WTC11 (cell line): Measurements from ENCODE around the gene FER. TPM values are rescaled to one million over a fixed set of nuclear protein-coding genes. Genes with fewer than 3 reads are reported as not detected.
A peak's percentile ranks its signal among the peaks of the same experiment; 100 is the strongest.

Experiments
- ATAC-seq: fragments of 200-7000 bp; cut with Tn5 transposase; 2 replicates; pipeline ENCODE4 v1.10.0; 2021; ENCODE audit warnings: mild to moderate bottlenecking, moderate library complexity
- CTCF ChIA-PET: fragments of 300-600 bp; sonication (Branson Sonifier 250); formaldehyde crosslinking; loops from one replicate; lab custom pipeline; 2021; ENCODE audit warnings: antibody characterized with exemption; lab: Charles Lee
- POLR2A ChIA-PET: fragments of 350-600 bp; sonication (Branson Sonifier 250); formaldehyde crosslinking; loops from one replicate; lab custom pipeline; 2021; ENCODE audit warnings: antibody characterized with exemption; lab: Charles Lee
- DNase-seq: peaks from one replicate; pipeline ENCODE4 v3.0.0; 2021; ENCODE audit warnings: low spot score
- H3K27ac Mint-ChIP-seq: 2 replicates; pipeline ENCODE4 v1.8.0; 2021; ENCODE audit warnings: mixed read lengths
- H3K27me3 Mint-ChIP-seq: 2 replicates; pipeline ENCODE4 v1.8.0; 2021; ENCODE audit warnings: low read depth, mild to moderate bottlenecking, moderate library complexity, mixed read lengths
- H3K36me3 Mint-ChIP-seq: 2 replicates; pipeline ENCODE4 v1.8.0; 2021; ENCODE audit warnings: mixed read lengths
- H3K4me1 Mint-ChIP-seq: 2 replicates; pipeline ENCODE4 v1.8.0; 2022; ENCODE audit warnings: mixed read lengths
- H3K4me3 Mint-ChIP-seq: 2 replicates; pipeline ENCODE4 v1.8.0; 2021; ENCODE audit warnings: mild to moderate bottlenecking, moderate library complexity, mixed read lengths
- H3K9me3 Mint-ChIP-seq: 2 replicates; pipeline ENCODE4 v1.8.0; 2021; ENCODE audit warnings: mixed read lengths
- AFF4 ChIP-seq: sonication (generic); formaldehyde crosslinking; IDR thresholded peaks from 2 replicates; pipeline ENCODE4 v1.8.1; 2023; ENCODE audit warnings: mild to moderate bottlenecking, missing genetic modification reagents, borderline replicate concordance
- CBFB ChIP-seq: sonication (generic); formaldehyde crosslinking; IDR thresholded peaks from 2 replicates; pipeline ENCODE4 v1.8.1; 2022; ENCODE audit warnings: mild to moderate bottlenecking, low read depth, missing genetic modification reagents
- CREB1 ChIP-seq: sonication (generic); formaldehyde crosslinking; IDR thresholded peaks from 2 replicates; pipeline ENCODE4 v1.8.0; 2023; ENCODE audit warnings: mild to moderate bottlenecking, missing genetic modification reagents
- ELF4 ChIP-seq: sonication (generic); formaldehyde crosslinking; IDR thresholded peaks from 2 replicates; pipeline ENCODE4 v1.8.1; 2022; ENCODE audit warnings: low read depth, mild to moderate bottlenecking, moderate library complexity, missing genetic modification reagents
- FOXP1 ChIP-seq: sonication (generic); formaldehyde crosslinking; IDR thresholded peaks from 2 replicates; pipeline ENCODE4 v1.8.0; 2022; ENCODE audit warnings: missing genetic modification reagents, mild to moderate bottlenecking, moderate library complexity, borderline replicate concordance
- JAZF1 ChIP-seq: fragments of 250-450 bp; sonication (Bioruptor Pico); IDR thresholded peaks from 2 replicates; pipeline ENCODE4 v1.9.0; 2021; ENCODE audit warnings: moderate library complexity, mild to moderate bottlenecking, inconsistent platforms
- JUN ChIP-seq: sonication (generic); formaldehyde crosslinking; IDR thresholded peaks from 2 replicates; pipeline ENCODE4 v1.8.0; 2023; ENCODE audit warnings: mild to moderate bottlenecking, missing genetic modification reagents
- MXD4 ChIP-seq: fragments of 250-450 bp; sonication (Bioruptor Pico); IDR thresholded peaks from 2 replicates; pipeline ENCODE4 v1.8.0; 2021; ENCODE audit warnings: mild to moderate bottlenecking, moderate library complexity, borderline replicate concordance
- RORB ChIP-seq: fragments of 250-450 bp; sonication (Bioruptor Pico); IDR thresholded peaks from 2 replicates; pipeline ENCODE4 v1.9.0; 2021; ENCODE audit warnings: mild to moderate bottlenecking
- SMAD3 ChIP-seq: sonication (generic); formaldehyde crosslinking; IDR thresholded peaks from 2 replicates; pipeline ENCODE4 v1.8.0; 2022; ENCODE audit warnings: missing genetic modification reagents, mild to moderate bottlenecking, borderline replicate concordance
- TCF7 ChIP-seq: sonication (generic); formaldehyde crosslinking; IDR thresholded peaks from 2 replicates; pipeline ENCODE4 v1.8.0; 2022; ENCODE audit warnings: mild to moderate bottlenecking, low read depth, missing genetic modification reagents, moderate library complexity
- TP53 ChIP-seq: sonication (generic); formaldehyde crosslinking; IDR thresholded peaks from 2 replicates; pipeline ENCODE4 v1.8.1; 2023; ENCODE audit warnings: mild to moderate bottlenecking, missing genetic modification reagents
- ZNF317 ChIP-seq: sonication (generic); formaldehyde crosslinking; IDR thresholded peaks from 2 replicates; pipeline ENCODE4 v1.8.1; 2023; ENCODE audit warnings: low read depth, mild to moderate bottlenecking, moderate library complexity, missing genetic modification reagents, borderline replicate concordance
- total RNA-seq: library from RNA; stranded (reverse); gene quantifications from 3 replicates; pipeline ENCODE4 v1.2.3, GENCODE V29; 2021
- TF ChIP-seq, protein P1 (sequence below): fragments of 200-600 bp; IDR thresholded peaks from 2 replicates; pipeline ENCODE4 v1.8.0; 2022; ENCODE audit warnings: antibody characterized with exemption
- TF ChIP-seq, protein P2 (sequence below): sonication (generic); formaldehyde crosslinking; IDR thresholded peaks from 2 replicates; pipeline ENCODE4 v1.8.0; 2023; ENCODE audit warnings: mild to moderate bottlenecking, missing genetic modification reagents
- TF ChIP-seq, protein P3 (sequence below): fragments of 250-450 bp; sonication (Bioruptor Pico); IDR thresholded peaks from 2 replicates; pipeline ENCODE4 v1.9.0; 2021; ENCODE audit warnings: mild to moderate bottlenecking
- TF ChIP-seq, protein P4 (sequence below): fragments of 250-450 bp; sonication (Bioruptor Pico); IDR thresholded peaks from 2 replicates; pipeline ENCODE4 v1.9.0; 2021; ENCODE audit warnings: moderate library complexity, mild to moderate bottlenecking, inconsistent platforms, borderline replicate concordance

The FER gene
- total RNA-seq, 1 experiment from 2014 or later, result 13.8 TPM

DNA sequence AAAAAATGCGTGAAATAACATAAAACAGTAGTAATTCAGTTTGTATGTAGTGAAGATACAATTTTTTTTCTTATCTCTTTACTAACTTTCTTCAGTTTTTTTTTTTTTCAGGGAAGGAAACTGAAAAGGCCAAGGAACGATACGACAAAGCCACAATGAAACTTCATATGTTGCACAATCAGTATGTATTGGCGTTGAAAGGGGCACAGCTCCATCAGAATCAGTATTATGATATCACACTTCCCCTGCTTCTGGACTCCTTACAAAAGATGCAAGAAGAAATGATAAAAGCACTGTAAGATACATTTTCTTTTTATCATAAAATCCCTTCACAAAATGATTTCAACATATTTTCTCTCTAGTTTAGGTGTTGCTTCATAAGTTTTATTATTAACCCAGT lies 120.0 kb downstream of the FER start (continued):
- TF ChIP-seq, protein P1, sequence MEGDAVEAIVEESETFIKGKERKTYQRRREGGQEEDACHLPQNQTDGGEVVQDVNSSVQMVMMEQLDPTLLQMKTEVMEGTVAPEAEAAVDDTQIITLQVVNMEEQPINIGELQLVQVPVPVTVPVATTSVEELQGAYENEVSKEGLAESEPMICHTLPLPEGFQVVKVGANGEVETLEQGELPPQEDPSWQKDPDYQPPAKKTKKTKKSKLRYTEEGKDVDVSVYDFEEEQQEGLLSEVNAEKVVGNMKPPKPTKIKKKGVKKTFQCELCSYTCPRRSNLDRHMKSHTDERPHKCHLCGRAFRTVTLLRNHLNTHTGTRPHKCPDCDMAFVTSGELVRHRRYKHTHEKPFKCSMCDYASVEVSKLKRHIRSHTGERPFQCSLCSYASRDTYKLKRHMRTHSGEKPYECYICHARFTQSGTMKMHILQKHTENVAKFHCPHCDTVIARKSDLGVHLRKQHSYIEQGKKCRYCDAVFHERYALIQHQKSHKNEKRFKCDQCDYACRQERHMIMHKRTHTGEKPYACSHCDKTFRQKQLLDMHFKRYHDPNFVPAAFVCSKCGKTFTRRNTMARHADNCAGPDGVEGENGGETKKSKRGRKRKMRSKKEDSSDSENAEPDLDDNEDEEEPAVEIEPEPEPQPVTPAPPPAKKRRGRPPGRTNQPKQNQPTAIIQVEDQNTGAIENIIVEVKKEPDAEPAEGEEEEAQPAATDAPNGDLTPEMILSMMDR, result no peak
- TF ChIP-seq TCF7 (CRISPR knock-in tag) (no peak), AFF4 (CRISPR knock-in tag) (no peak)

- H3K4me1 Mint-ChIP-seq, result no peaks in the 10 kb centered on the region
- no peak for ATAC-seq
- peak overlapping the region; percentile 43; the same call in 1 of the 2 replicates for H3K27ac Mint-ChIP-seq
- TF ChIP-seq FOXP1 (CRISPR knock-in tag) (no peak), ZNF317 (CRISPR knock-in tag) (peak; percentile 78)
- TF ChIP-seq, all 79 proteins: peak for 1
- DNase-seq, result no peak
- Mint-ChIP-seq H3K36me3 (peaks cover 15% of the 10 kb centered on the region), H3K4me3 (no peak overlapping the region), H3K27me3 (no peaks in the 10 kb centered on the region), H3K9me3 (peaks cover 4% of the 10 kb centered on the region)
- ChIA-PET CTCF (no interaction called here), POLR2A (no interaction called here)
Measured at GRCh38 chr5:108869066-108869465, 121.4 kb downstream of the FER start.

DNA sequence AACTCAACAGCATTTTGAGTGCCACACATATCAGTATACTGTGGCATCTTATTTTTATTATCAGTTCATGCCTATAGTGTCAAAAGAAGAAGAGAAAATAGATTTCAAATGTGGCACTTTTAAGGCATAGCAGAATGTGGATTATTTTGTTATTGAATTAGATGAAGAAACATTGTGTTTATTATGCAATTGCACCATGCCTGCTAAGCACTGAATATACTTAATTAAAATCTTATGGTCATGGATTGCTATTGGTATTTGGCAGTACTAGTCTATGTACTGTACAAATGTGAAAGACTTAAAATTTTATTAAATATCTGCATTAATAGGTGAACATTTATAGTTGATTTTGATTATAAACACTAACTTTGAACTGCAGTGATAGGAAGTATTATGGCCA lies 128.8 kb downstream of the FER start:
- H3K27ac Mint-ChIP-seq, result no peak overlapping the region
- H3K27me3 Mint-ChIP-seq, result no peaks in the 10 kb centered on the region
- H3K4me3 Mint-ChIP-seq, result no peak overlapping the region
- peaks cover 7% of the 10 kb centered on the region for H3K9me3 Mint-ChIP-seq
- H3K4me1 Mint-ChIP-seq, result 0 out of 2 replicates have a peak, but pooled peaks cover 3% of the 10 kb centered on the region
- DNase-seq, result no peak
- ChIA-PET CTCF (no interaction called here), POLR2A (no interaction called here)
- ATAC-seq, result no peak
- peaks cover 6% of the 10 kb centered on the region for H3K36me3 Mint-ChIP-seq
- no peak for TF ChIP-seq TP53 (CRISPR knock-in tag)
- TF ChIP-seq JAZF1 (CRISPR knock-in tag), result no peak
- no peak for TF ChIP-seq TCF7 (CRISPR knock-in tag)
- no peak for TF ChIP-seq ELF4 (CRISPR knock-in tag)
- TF ChIP-seq MXD4 (CRISPR knock-in tag), result no peak
- TF ChIP-seq, protein P2, sequence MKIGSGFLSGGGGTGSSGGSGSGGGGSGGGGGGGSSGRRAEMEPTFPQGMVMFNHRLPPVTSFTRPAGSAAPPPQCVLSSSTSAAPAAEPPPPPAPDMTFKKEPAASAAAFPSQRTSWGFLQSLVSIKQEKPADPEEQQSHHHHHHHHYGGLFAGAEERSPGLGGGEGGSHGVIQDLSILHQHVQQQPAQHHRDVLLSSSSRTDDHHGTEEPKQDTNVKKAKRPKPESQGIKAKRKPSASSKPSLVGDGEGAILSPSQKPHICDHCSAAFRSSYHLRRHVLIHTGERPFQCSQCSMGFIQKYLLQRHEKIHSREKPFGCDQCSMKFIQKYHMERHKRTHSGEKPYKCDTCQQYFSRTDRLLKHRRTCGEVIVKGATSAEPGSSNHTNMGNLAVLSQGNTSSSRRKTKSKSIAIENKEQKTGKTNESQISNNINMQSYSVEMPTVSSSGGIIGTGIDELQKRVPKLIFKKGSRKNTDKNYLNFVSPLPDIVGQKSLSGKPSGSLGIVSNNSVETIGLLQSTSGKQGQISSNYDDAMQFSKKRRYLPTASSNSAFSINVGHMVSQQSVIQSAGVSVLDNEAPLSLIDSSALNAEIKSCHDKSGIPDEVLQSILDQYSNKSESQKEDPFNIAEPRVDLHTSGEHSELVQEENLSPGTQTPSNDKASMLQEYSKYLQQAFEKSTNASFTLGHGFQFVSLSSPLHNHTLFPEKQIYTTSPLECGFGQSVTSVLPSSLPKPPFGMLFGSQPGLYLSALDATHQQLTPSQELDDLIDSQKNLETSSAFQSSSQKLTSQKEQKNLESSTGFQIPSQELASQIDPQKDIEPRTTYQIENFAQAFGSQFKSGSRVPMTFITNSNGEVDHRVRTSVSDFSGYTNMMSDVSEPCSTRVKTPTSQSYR (CRISPR knock-in tag), result no peak
- TF ChIP-seq, protein P3, sequence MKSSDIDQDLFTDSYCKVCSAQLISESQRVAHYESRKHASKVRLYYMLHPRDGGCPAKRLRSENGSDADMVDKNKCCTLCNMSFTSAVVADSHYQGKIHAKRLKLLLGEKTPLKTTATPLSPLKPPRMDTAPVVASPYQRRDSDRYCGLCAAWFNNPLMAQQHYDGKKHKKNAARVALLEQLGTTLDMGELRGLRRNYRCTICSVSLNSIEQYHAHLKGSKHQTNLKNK, result no peak
- no peak for TF ChIP-seq RORB (CRISPR knock-in tag)
- TF ChIP-seq, protein P4, sequence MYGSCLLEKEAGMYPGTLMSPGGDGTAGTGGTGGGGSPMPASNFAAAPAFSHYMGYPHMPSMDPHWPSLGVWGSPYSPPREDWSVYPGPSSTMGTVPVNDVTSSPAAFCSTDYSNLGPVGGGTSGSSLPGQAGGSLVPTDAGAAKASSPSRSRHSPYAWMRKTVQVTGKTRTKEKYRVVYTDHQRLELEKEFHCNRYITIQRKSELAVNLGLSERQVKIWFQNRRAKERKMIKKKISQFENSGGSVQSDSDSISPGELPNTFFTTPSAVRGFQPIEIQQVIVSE (CRISPR knock-in tag), result no peak
- no peak for TF ChIP-seq JUN (CRISPR knock-in tag)
- no peak for TF ChIP-seq SMAD3 (CRISPR knock-in tag)
- no peak for TF ChIP-seq CREB1 (CRISPR knock-in tag)
- no peak for TF ChIP-seq CBFB (CRISPR knock-in tag)
- TF ChIP-seq FOXP1 (CRISPR knock-in tag), result no peak
